ENCODE measurements around the gene KAZN. TPM values are rescaled to one million over a fixed set of nuclear protein-coding genes. Genes with fewer than 3 reads are reported as not detected.

The KAZN gene
- total RNA-seq, 1 donor from 2014 or later: 33.5 TPM

DNA sequence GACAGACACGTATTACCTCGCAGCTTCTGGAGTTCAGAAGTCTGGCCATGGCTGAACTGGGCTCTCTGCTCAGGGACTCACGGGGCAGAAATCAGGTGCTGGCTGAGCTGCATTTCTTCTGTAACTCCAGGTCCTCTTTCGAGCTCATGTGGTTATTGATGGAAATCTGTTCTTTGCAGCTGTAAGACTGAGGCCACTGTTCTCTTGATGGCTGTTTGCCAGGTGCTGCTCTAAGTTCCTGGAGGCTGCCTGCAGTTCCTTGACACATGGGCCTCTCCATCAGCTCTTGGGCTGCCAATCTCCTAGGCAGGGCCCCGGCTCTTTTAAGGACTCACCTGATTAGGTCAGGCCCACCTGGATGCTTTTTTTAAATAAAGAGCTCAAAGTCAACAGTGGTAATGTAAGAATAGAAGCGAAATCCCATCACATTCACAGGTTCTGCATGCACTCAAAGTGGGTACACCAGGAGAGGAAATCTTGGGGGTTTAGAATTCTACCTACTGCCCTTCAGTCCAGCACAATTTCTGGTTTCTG lies 139.1 kb downstream of the KAZN start:
- Histone ChIP-seq H3K36me3 (no peaks in the 10 kb centered on the region), H3K4me3 (no peak overlapping the region), H3K9me3 (no peaks in the 10 kb centered on the region), H3K27me3 (peaks cover 8% of the 10 kb centered on the region), H3K4me1 (peaks cover 10% of the 10 kb centered on the region), H3K27ac (no peak overlapping the region)
- ATAC-seq (no peak), DNase-seq (no peak)
- TF ChIP-seq, protein P1, sequence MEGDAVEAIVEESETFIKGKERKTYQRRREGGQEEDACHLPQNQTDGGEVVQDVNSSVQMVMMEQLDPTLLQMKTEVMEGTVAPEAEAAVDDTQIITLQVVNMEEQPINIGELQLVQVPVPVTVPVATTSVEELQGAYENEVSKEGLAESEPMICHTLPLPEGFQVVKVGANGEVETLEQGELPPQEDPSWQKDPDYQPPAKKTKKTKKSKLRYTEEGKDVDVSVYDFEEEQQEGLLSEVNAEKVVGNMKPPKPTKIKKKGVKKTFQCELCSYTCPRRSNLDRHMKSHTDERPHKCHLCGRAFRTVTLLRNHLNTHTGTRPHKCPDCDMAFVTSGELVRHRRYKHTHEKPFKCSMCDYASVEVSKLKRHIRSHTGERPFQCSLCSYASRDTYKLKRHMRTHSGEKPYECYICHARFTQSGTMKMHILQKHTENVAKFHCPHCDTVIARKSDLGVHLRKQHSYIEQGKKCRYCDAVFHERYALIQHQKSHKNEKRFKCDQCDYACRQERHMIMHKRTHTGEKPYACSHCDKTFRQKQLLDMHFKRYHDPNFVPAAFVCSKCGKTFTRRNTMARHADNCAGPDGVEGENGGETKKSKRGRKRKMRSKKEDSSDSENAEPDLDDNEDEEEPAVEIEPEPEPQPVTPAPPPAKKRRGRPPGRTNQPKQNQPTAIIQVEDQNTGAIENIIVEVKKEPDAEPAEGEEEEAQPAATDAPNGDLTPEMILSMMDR (IDR thresholded peaks at IDR 0.05): no peak
- intact Hi-C loops (cut with DNase I): no loop called here

DNA sequence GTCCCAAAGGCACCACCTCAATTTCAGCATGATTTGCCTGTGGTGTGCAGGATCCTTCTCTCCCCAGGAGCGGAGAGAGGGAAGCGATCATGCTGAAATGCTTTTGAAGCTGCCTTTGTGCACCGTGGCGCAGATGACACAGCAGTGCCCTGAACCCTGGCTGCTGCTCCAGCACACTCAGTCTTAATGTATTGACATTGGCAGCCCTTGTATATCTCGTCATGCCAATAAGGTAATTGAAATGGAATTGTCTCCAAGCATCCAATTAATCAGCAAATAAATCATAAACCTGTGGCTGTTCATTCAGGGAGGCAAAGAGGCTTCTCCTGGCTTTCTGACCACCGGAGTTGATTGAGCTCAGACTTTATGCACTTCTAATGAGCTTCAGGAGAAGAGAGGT lies 139.8 kb downstream of the KAZN start:
- ATAC-seq (no peak), DNase-seq (no peak)
- peaks cover 8% of the 10 kb centered on the region for H3K27me3 ChIP-seq
- TF ChIP-seq, protein P1 (IDR thresholded peaks at IDR 0.05): no peak
- intact Hi-C loops (cut with DNase I): no loop called here
- no peaks in the 10 kb centered on the region for H3K36me3 ChIP-seq
- H3K4me1 ChIP-seq: peaks cover 10% of the 10 kb centered on the region
- no peaks in the 10 kb centered on the region for H3K9me3 ChIP-seq
- no peak overlapping the region for H3K27ac ChIP-seq
- no peak overlapping the region for H3K4me3 ChIP-seq

DNA sequence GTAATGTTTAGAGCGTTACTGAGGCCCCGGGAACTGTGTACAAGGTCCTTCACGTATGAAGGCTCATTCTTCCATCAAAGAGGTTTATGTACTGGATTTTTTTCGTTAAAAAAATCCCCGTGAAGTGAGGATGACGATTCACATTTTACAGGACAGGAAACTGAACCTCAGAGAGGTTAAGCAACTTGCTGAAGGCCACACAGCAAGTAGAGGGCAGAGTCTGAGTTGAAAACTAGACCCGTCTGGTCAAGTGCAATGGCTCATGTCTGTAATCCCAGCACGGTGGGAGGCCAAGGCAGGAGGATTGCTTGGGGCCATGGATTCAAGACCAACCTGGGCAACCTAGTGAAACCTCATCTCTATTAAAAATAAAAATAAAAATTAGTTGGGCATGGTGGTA lies 140.2 kb downstream of the KAZN start:
- H3K4me1 ChIP-seq: peaks cover 6% of the 10 kb centered on the region
- intact Hi-C loops (cut with DNase I): no loop called here
- no peak overlapping the region for H3K4me3 ChIP-seq
- TF ChIP-seq, protein P1 (IDR thresholded peaks at IDR 0.05): no peak
- no peaks in the 10 kb centered on the region for H3K9me3 ChIP-seq
- H3K27me3 ChIP-seq: peaks cover 8% of the 10 kb centered on the region
- H3K36me3 ChIP-seq: no peaks in the 10 kb centered on the region
- no peak overlapping the region for H3K27ac ChIP-seq
- DNase-seq (no peak), ATAC-seq (no peak)

- TF ChIP-seq, protein P1 (IDR thresholded peaks at IDR 0.05): no peak
- Histone ChIP-seq H3K36me3 (no peaks in the 10 kb centered on the region), H3K27me3 (peaks cover 8% of the 10 kb centered on the region), H3K27ac (no peak overlapping the region), H3K4me3 (no peak overlapping the region), H3K4me1 (peaks cover 6% of the 10 kb centered on the region), H3K9me3 (no peaks in the 10 kb centered on the region)
- DNase-seq: no peak
- intact Hi-C loops (cut with DNase I): no loop called here
- ATAC-seq: peak; percentile 55
Measured at GRCh38 chr1:14739082-14739832, 140.8 kb downstream of the KAZN start.

DNA sequence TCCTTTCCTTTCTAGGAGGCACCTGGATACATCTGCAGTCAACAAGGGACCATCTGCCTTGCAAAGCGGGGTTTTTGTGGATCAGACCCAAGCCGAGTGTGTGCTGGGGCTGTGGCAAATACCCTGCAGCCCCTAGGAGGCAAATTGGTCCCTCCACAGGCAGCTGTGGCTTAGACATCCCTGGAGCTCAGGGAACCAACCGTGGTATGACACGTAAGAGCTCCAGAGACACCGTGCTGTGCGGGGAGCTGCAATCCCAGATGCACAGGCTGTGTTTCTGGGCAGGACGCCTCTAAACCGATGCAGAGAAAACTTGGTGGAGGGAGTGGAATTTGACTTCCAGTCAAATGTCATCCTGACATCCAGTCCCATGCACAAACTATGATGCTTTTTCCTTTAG lies 141.5 kb downstream of the KAZN start:
- TF ChIP-seq, protein P1 (IDR thresholded peaks at IDR 0.05): no peak
- DNase-seq (no peak), ATAC-seq (no peak)
- H3K4me3 ChIP-seq: no peak overlapping the region
- H3K4me1 ChIP-seq: peaks cover 6% of the 10 kb centered on the region
- H3K36me3 ChIP-seq: no peaks in the 10 kb centered on the region
- peaks cover 8% of the 10 kb centered on the region for H3K27me3 ChIP-seq
- no peak overlapping the region for H3K27ac ChIP-seq
- intact Hi-C loops (cut with DNase I): no loop called here
- no peaks in the 10 kb centered on the region for H3K9me3 ChIP-seq

Data from upper lobe of right lung (tissue), 1 donor.